Measurements from ENCODE around the gene FAM50A.
"Not testable (repeated sequence)": the region's sequence is repeated elsewhere in the genome, so short reads cannot be mapped to it uniquely, and the experiment has no call there.

The FAM50A gene

DNA sequence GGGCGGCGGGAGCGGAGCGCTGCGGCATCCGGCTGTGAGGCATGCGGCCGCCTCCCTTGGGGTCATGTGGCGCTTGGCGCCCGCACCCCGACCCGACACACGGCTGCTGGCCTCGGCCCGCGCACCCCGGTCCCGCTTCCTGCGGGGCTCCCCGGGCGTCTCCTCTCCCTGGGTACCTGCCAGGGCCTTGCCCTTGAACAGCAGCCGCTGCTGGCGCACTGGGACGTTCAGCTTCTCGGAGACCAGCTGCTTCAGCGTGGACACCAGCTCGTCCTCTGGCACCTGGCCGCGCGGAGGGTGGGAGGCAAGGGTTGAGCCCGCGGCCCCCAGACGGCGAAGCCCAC is 42.1 kb downstream of the FAM50A start:
- peak in 1 of 2 donors; percentile 38 for DNase-seq

DNA sequence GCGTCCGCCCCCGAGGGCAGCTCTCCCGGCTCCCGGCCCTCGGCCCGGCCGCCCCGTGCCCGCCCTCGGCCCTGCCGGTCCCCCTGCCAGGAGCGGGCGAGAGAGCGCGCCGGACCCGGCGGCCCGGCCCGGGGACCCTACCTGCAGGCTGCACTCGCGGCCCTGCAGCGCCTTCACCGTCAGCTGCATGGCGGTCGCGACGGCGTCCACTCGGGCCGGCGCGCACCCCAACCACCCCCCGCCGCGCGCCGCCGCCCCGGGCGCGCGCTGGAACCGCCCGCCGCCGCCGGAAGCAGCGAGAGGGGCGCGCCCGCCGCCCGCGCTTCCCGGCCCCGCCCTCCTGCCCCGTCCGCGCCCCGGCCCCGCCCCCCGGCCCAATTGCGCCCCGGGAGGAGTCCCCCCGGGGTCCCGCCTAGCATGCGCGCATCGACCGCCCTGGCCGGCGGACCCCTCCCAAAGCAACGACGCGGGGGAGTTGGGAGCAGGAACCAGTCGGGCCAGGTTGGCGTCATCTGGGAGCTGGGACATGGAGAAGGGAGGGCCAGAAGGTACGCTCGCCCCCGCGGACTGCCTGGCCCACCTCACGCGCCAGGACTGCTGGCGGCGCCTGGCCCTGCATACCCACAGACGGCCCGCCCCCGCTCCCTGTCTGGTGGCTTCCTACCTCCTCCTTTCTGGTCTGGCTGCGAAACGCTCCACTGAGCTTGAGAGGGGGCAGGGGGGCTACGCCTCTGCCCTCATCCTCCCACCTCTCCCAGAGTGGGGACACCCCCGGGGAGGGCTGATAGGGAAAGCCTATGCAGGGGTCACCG is 42.7 kb downstream of the FAM50A start, which contains the start of gene UBL4A:
UBL4A (minus strand) TSS at position 220 of the 812 bp plus-strand sequence; CDS start at position 189, 31 bp downstream.
- DNase-seq: peak; percentile 61 to 65

DNA sequence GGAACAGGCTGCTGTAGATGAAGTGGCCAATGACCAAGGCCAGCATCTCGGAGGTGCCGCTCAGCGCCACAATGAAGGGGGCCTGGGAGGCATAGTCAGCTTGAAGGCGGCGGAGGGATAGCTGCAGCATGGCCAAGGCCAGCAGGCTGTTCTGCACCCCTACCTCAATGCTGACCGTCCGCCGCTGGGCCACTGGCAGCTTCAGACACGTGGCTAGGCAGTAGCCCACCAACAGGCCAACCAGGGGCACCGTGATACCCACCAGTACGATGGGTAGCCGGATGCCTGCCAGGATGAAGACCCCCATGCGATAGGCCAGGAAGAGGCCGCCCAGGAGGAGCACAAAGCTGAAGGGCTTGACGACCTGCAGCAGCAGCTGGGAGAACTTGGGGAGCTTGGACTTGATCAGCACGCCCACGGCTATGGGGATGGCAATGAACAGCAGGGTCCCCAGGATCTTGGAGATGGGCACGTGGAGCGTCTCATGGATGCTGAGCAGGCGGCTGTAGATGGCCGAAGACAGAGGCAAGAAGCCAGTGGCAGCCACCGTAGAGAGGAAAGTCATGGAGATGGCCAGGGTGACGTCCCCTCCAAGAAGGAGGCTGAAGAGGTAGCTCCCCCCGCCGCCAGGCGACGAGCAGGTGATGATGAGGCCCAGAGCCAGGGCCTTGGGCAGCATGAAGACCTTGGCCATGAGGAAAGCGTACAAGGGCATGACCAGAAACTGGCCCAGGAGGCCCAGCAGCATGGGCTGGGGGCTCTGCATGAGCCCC is 43.8 kb downstream of the FAM50A start:
- no peak for DNase-seq

GRCh38 chrX:154488336-154489075 is 44.6 kb downstream of the FAM50A start:
- DNase-seq: no peak

GRCh38 chrX:154489182-154489581 is 45.2 kb downstream of the FAM50A start:
- no peak for DNase-seq

- DNase-seq: no peak
Observed at GRCh38 chrX:154490021-154490413, 46.1 kb downstream of the FAM50A start.

DNA sequence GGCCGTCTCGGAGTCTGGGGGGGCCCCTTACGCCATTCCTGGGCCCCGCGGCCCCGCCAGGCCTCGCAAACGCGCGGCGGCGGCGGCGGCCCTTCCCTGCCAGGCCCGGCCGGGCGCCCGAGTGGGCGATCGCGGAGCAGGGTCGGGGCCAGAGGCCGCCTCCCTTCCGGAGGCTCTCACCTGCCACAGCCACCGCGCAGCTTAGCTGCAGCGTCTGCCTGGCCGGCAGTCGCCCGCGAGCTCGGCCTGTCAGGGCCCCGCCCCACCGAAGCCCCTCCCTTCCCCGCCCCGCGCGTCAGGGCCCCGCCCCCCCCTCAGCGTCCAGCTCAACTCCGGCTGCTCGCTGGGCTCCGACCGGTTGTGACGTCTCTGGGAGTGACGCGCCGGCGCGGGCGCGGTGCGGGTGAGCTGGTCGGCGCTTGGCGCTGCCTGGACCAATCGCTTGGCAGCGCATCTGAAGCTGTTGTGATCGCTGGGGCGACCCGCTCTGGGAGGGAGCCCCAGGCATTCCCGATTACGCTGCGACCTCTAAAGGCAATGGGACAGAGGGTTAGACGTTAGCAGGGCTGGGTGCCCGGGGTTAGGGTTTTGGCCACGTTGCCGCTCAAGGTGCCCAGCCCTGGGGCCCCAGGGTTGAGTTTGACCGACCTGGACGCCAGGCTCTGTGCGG is 46.6 kb downstream of the FAM50A start, which contains the start of gene SLC10A3:
SLC10A3 (minus strand) TSS at position 216 of the 670 bp plus-strand sequence. CDS start 1,689 bp downstream, outside the sequence.
- peak; percentile 93 to 96 for DNase-seq

DNA sequence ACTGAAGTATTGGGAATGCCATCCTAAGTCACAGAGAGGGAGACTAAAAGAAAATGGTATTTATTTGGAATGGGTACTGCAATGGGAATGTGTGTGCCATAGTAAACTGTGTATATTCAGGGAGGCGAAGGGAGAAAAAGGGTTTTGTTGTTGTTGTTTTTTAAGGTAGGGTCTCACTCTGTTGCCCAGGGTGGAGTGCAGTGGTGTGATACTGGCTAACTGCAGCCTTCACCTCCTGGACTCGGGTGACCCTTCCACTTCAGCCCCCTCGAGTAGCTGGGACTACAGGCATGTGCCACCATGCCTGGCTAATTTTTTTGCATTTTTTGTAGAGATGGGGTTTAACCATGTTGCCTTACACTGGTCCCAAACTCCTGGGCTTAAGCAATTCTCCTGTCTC is 50.8 kb downstream of the FAM50A start:
- DNase-seq: no peak

DNA sequence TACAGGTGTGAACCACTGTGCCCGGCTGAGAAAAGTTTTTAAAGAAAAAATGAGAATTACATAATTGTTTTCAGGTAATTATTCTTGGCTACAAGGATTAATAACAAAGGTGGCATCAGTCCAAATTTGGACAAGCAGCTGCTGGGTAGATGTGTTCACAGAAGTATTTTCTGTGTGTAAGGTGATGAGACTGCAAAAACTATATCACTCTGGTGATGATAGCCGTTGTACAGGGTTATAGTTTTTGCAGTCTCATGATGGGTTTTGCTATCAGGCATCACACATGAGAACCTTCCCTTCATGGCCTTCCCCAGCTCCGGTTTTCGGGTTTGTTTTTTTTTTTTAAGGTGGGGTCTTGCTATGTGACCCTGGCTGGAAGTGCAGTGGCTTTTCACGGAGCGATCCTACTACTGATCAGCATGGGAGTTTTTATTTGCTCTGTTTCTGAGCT is 51.6 kb downstream of the FAM50A start:
- no peak for DNase-seq

DNA sequence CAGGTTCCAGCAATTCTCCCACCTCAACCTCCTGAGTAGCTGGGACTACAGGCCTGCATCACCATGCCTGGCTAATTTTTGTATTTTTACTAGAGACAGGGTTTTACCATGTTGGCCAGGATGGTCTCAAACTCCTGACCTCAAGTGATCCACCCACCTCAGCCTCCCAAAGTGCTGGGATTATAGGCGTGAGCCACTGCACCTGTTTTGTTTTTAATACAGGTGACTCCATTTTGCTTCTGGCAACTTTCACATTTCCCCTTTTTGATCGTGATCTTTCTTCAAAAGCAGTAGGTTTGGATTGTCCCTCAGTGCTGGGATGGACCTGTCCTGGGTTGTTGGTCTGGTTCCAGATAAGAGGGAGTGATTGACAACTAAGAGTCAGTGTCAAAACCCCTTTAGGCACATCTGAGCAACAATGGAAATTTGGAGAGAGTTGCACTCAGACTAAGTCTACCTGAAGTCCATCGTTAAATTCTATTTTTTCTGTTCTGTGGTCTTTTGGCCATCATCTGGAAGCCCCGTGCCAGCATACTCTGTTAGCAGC is 52.7 kb downstream of the FAM50A start:
- DNase-seq: not testable (repeated sequence)
